Common myeloid progenitor, CD34-positive (primary cell): ENCODE measurements around the gene CNOT6L.

ENCODE experiments used
- CTCF ChIA-PET: fragments of 350-600 bp; sonication (Branson Sonifier 250); formaldehyde crosslinking; loops from one replicate; lab custom pipeline; 2021; ENCODE audit warnings: antibody characterized with exemption; lab: Charles Lee
- POLR2A ChIA-PET: fragments of 350-600 bp; sonication (Branson Sonifier 250); formaldehyde crosslinking; loops from one replicate; lab custom pipeline; 2021; ENCODE audit warnings: antibody characterized with exemption; lab: Charles Lee
- DNase-seq, 3 donors: peaks; one replicate each; pipeline versions ENCODE4 v3.0.0 to v3.0.0-alpha.2; 2013
- H3K27ac ChIP-seq, 2 experiments: 1 replicate in 1 of 2; 2 replicates in 1 of 2; pipeline ENCODE4 v1.7.0; 2013; ENCODE audit warnings: inconsistent platforms in 2 of 2, low read length in 2 of 2, mild to moderate bottlenecking in 2 of 2, low read depth in 1 of 2, moderate library complexity in 1 of 2; ENCODE audit not compliant: severe bottlenecking in 2 of 2, insufficient read depth in 1 of 2, poor library complexity in 1 of 2
- H3K27me3 ChIP-seq, 5 experiments: replicated peaks in 2 of 5; 1 replicate in 3 of 5; 2 replicates in 2 of 5; pipeline versions ENCODE4 v1.6.1 to v1.7.0; 2013; ENCODE audit warnings: low read length in 4 of 5, mild to moderate bottlenecking in 2 of 5, moderate library complexity in 2 of 5, inconsistent platforms in 1 of 5; ENCODE audit not compliant: insufficient read depth in 5 of 5, control insufficient read depth in 4 of 5
- H3K36me3 ChIP-seq, 4 experiments: 1 replicate in 2 of 4; 2 replicates in 2 of 4; pipeline versions ENCODE4 v1.6.1 to v1.7.0; 2013; ENCODE audit warnings: low read length in 3 of 4, control low read depth in 1 of 4, mild to moderate bottlenecking in 1 of 4; ENCODE audit not compliant: control insufficient read depth in 4 of 4, insufficient read depth in 4 of 4
- H3K4me1 ChIP-seq, 4 experiments: 1 replicate in 3 of 4; 2 replicates in 1 of 4; pipeline versions ENCODE4 v1.6.1 to v1.7.1; 2013; ENCODE audit warnings: low read length in 3 of 4, mild to moderate bottlenecking in 3 of 4, control low read depth in 1 of 4, inconsistent platforms in 1 of 4, moderate library complexity in 1 of 4; ENCODE audit not compliant: control insufficient read depth in 4 of 4, insufficient read depth in 4 of 4; ENCODE audit errors: control extremely low read depth in 1 of 4
- H3K4me3 ChIP-seq, 7 experiments: 1 replicate in 4 of 7; 2 replicates in 3 of 7; pipeline versions ENCODE4 v1.5.1 to v1.7.0; 2013; ENCODE audit warnings: mild to moderate bottlenecking in 7 of 7, low read length in 6 of 7, moderate library complexity in 6 of 7, inconsistent platforms in 2 of 7, low read depth in 2 of 7, control low read depth in 1 of 7; ENCODE audit not compliant: insufficient read depth in 4 of 7, control insufficient read depth in 1 of 7; ENCODE audit errors: extremely low read depth in 1 of 7
- H3K9me3 ChIP-seq, 5 experiments: 1 replicate in 4 of 5; 2 replicates in 1 of 5; pipeline versions ENCODE4 v1.6.1 to v1.7.1; 2013; ENCODE audit warnings: low read length in 4 of 5, mild to moderate bottlenecking in 2 of 5, inconsistent platforms in 1 of 5, low read depth in 1 of 5, moderate library complexity in 1 of 5; ENCODE audit not compliant: control insufficient read depth in 4 of 5, insufficient read depth in 2 of 5; ENCODE audit errors: control extremely low read depth in 1 of 5
- WGBS: methylation state at CpG from one replicate; pipeline ENCODE4 v1.1.5; 2013; ENCODE audit not compliant: insufficient coverage; 5-methylcytosine and 5-hydroxymethylcytosine counted together

The CNOT6L gene

GRCh38 chr4:77845400-77845799, 26.2 kb upstream of the CNOT6L start:
- no CpG with 5 or more reads among the region's 1 CpG for WGBS

GRCh38 chr4:77844363-77844762, 25.2 kb upstream of the CNOT6L start:
- WGBS = 100% methylated on average over 1 of the region's 1 CpG
- Histone ChIP-seq H3K9me3 (no peaks in the 10 kb centered on the region), H3K27ac (no peak overlapping the region), H3K4me1 (no peaks in the 10 kb centered on the region), H3K27me3 (no peaks in the 10 kb centered on the region), H3K4me3 (no peak overlapping the region), H3K36me3 (no peaks in the 10 kb centered on the region)
- ChIA-PET CTCF (interaction anchor here (1.0 to 2.4 kb wide), 4 partner anchors 12 to 18 kb away, joined by 3 to 10 read pairs (median 3); no protein-coding TSS in a partner anchor), POLR2A (no interaction called here)
- DNase-seq = no peak

More at GRCh38 chr4:77845400-77845799, 26.2 kb upstream of the CNOT6L start:
- Histone ChIP-seq H3K27me3 (no peaks in the 10 kb centered on the region), H3K27ac (no peak overlapping the region), H3K36me3 (no peaks in the 10 kb centered on the region), H3K4me1 (no peaks in the 10 kb centered on the region), H3K4me3 (no peak overlapping the region), H3K9me3 (no peaks in the 10 kb centered on the region)
- ChIA-PET CTCF (interaction anchor here (2.4 kb wide), 1 partner anchor 11 kb away, joined by 10 read pairs; no protein-coding TSS in a partner anchor), POLR2A (no interaction called here)
- DNase-seq = no peak

- H3K27ac ChIP-seq = no peak overlapping the region
- ChIA-PET CTCF (interaction anchor here (1.0 to 2.4 kb wide), 3 partner anchors 12 to 17 kb away, joined by 3 to 10 read pairs (median 3); no protein-coding TSS in a partner anchor), POLR2A (no interaction called here)
- no peaks in the 10 kb centered on the region for H3K27me3 ChIP-seq
- no peaks in the 10 kb centered on the region for H3K4me1 ChIP-seq
- no peaks in the 10 kb centered on the region for H3K9me3 ChIP-seq
- H3K4me3 ChIP-seq = no peak overlapping the region
- H3K36me3 ChIP-seq = no peaks in the 10 kb centered on the region
- DNase-seq = no peak
- WGBS = 100% methylated on average over 1 of the region's 1 CpG
These were observed 24.5 kb upstream of the CNOT6L start for GRCh38 chr4:77843628-77844027.

GRCh38 chr4:77834403-77834802, 15.2 kb upstream of the CNOT6L start:
- WGBS = 100% methylated on average over 1 of the region's 4 CpGs
- DNase-seq = no peak
- Histone ChIP-seq H3K4me3 (no peak overlapping the region), H3K36me3 (no peaks in the 10 kb centered on the region), H3K9me3 (no peaks in the 10 kb centered on the region), H3K27me3 (no peaks in the 10 kb centered on the region), H3K27ac (no peak overlapping the region), H3K4me1 (no peaks in the 10 kb centered on the region)
- ChIA-PET CTCF (interaction anchor here (1.3 kb wide), 1 partner anchor 8 kb away, joined by 3 read pairs; no protein-coding TSS in a partner anchor), POLR2A (no interaction called here)

GRCh38 chr4:77833126-77833724, 14.1 kb upstream of the CNOT6L start:
- Histone ChIP-seq H3K27ac (no peak overlapping the region), H3K36me3 (no peaks in the 10 kb centered on the region), H3K4me1 (no peaks in the 10 kb centered on the region), H3K4me3 (no peak overlapping the region), H3K27me3 (no peaks in the 10 kb centered on the region), H3K9me3 (no peaks in the 10 kb centered on the region)
- ChIA-PET POLR2A (no interaction called here), CTCF (interaction anchor here (1.4 kb wide), 1 partner anchor 15 kb away, joined by 4 read pairs; no protein-coding TSS in a partner anchor)
- no peak for DNase-seq
- no CpG with 5 or more reads among the region's 2 CpGs for WGBS

- peaks cover 4 to 8% (median 5%) of the 10 kb centered on the region in 4 experiments for H3K4me1 ChIP-seq
- peak in 2 of 3 donors; percentile 19 to 42 for DNase-seq
- H3K9me3 ChIP-seq = no peaks in the 10 kb centered on the region
- ChIA-PET POLR2A (no interaction called here), CTCF (interaction anchor here (1.0 to 1.6 kb wide), 3 partner anchors 13 to 28 kb away, joined by 3 to 4 read pairs (median 4); no protein-coding TSS in a partner anchor)
- H3K4me3 ChIP-seq = no peak overlapping the region
- H3K27ac ChIP-seq = no peak overlapping the region
- H3K27me3 ChIP-seq = no peaks in the 10 kb centered on the region
- H3K36me3 ChIP-seq = no peaks in the 10 kb centered on the region
These were observed 8.2 kb upstream of the CNOT6L start for GRCh38 chr4:77827343-77827742.

- no peak for DNase-seq
- no peaks in the 10 kb centered on the region for H3K36me3 ChIP-seq
- no peak overlapping the region for H3K27ac ChIP-seq
- no peaks in the 10 kb centered on the region for H3K9me3 ChIP-seq
- ChIA-PET POLR2A (no interaction called here), CTCF (interaction anchor here (0.8 to 1.0 kb wide), 2 partner anchors 9 to 17 kb away, joined by 3 read pairs; no protein-coding TSS in a partner anchor)
- no peaks in the 10 kb centered on the region for H3K27me3 ChIP-seq
- H3K4me3 ChIP-seq = no peak overlapping the region
- H3K4me1 ChIP-seq = peaks cover 12 to 19% (median 13%) of the 10 kb centered on the region in 4 experiments
- WGBS = 91% methylated on average over 6 of the region's 6 CpGs
These were observed 7.1 kb upstream of the CNOT6L start for GRCh38 chr4:77826275-77826674.
